H1 (cell line): Measurements from ENCODE around the gene TNS2. TPM values are rescaled to one million over a fixed set of nuclear protein-coding genes. Genes with fewer than 3 reads are reported as not detected.

Source experiments
- CTCF ChIA-PET: fragments of 300-600 bp; sonication (Branson Sonifier 250); formaldehyde crosslinking; loops from one replicate; lab custom pipeline; 2021; ENCODE audit not compliant: partially characterized antibody; lab: Charles Lee
- POLR2A ChIA-PET: fragments of 300-600 bp; sonication (Branson Sonifier 250); formaldehyde crosslinking; loops from one replicate; lab custom pipeline; 2021; ENCODE audit warnings: inconsistent platforms; ENCODE audit not compliant: partially characterized antibody; lab: Charles Lee
- DNase-seq, 2 experiments: peaks; one replicate each; pipeline versions ENCODE4 v3.0.0 to v3.0.0-alpha.2; 2010 to 2022; ENCODE audit warnings: low spot score in 2 of 2, low read depth in 1 of 2, mixed read lengths in 1 of 2
- FAIRE-seq: peaks from 2 replicates; lab custom pipeline; 2011; peaks lifted over from hg19 to GRCh38; lab: Jason Lieb, UNC
- H2AFZ ChIP-seq: 2 replicates; pipeline ENCODE4 v1.8.1; 2012; ENCODE audit warnings: low read length, inconsistent platforms
- H2AK5ac ChIP-seq: 2 replicates; pipeline ENCODE4 v1.6.1; 2013; ENCODE audit warnings: low read depth, low read length
- H2BK120ac ChIP-seq: replicated peaks from 2 replicates; pipeline ENCODE3; 2013; ENCODE audit warnings: low read depth, low read length, inconsistent platforms
- H2BK12ac ChIP-seq: 2 replicates; pipeline ENCODE4 v1.6.1; 2013; ENCODE audit warnings: low read depth, low read length
- H2BK15ac ChIP-seq: 2 replicates; pipeline ENCODE4 v1.6.1; 2013; ENCODE audit warnings: low read length
- H2BK20ac ChIP-seq: 2 replicates; pipeline ENCODE4 v1.6.1; 2013; ENCODE audit warnings: low read length
- H2BK5ac ChIP-seq: 2 replicates; pipeline ENCODE4 v1.6.1; 2013; ENCODE audit warnings: low read depth, low read length
- H3K14ac ChIP-seq: 2 replicates; pipeline ENCODE4 v1.6.1; 2013; ENCODE audit warnings: inconsistent platforms; ENCODE audit not compliant: insufficient read length
- H3K18ac ChIP-seq: 2 replicates; pipeline ENCODE4 v1.6.1; 2013; ENCODE audit warnings: low read length; ENCODE audit errors: extremely low read depth
- H3K23ac ChIP-seq: 2 replicates; pipeline ENCODE4 v1.6.1; 2013; ENCODE audit warnings: inconsistent platforms; ENCODE audit not compliant: insufficient read length
- H3K23me2 ChIP-seq: 2 replicates; pipeline ENCODE4 v1.6.1; 2013; ENCODE audit warnings: low read depth, low read length
- H3K27ac ChIP-seq: 2 replicates; pipeline ENCODE4 v1.6.1; 2011; ENCODE audit warnings: low read depth, low read length, inconsistent platforms
- H3K27me3 ChIP-seq, 4 experiments: replicated peaks in 1 of 4; 1 replicate in 1 of 4; 2 replicates in 3 of 4; pipeline versions ENCODE4 v1.6.1 to v1.8.1; 2011 to 2013; ENCODE audit warnings: low read length in 3 of 4, mild to moderate bottlenecking in 3 of 4, inconsistent platforms in 2 of 4, mixed read lengths in 2 of 4, moderate library complexity in 1 of 4; ENCODE audit not compliant: control insufficient read depth in 3 of 4, insufficient read depth in 3 of 4; ENCODE audit errors: extremely low read depth in 1 of 4
- H3K36me3 ChIP-seq, 4 experiments: 2 replicates each; pipeline versions ENCODE4 v1.6.1 to v1.8.1; 2011 to 2013; ENCODE audit warnings: mild to moderate bottlenecking in 4 of 4, low read length in 3 of 4, moderate library complexity in 2 of 4, control low read depth in 1 of 4, inconsistent platforms in 1 of 4; ENCODE audit not compliant: insufficient read depth in 4 of 4, control insufficient read depth in 2 of 4
- H3K4ac ChIP-seq: replicated peaks from 2 replicates; pipeline ENCODE3; 2013; ENCODE audit warnings: low read length, low read depth, mixed read lengths, inconsistent platforms; ENCODE audit not compliant: insufficient read length
- H3K4me1 ChIP-seq, 4 experiments: replicated peaks in 1 of 4; 1 replicate in 1 of 4; 2 replicates in 3 of 4; pipeline versions ENCODE4 v1.6.1 to v1.8.1; 2011 to 2013; ENCODE audit warnings: low read length in 3 of 4, inconsistent platforms in 2 of 4, mixed read lengths in 1 of 4; ENCODE audit not compliant: insufficient read depth in 4 of 4, control insufficient read depth in 3 of 4
- H3K4me2 ChIP-seq, 2 experiments: 2 replicates each; pipeline versions ENCODE4 v1.6.1 to v1.8.1; 2011 to 2013; ENCODE audit warnings: low read depth in 2 of 2, low read length in 2 of 2, control low read depth in 1 of 2, inconsistent platforms in 1 of 2, mild to moderate bottlenecking in 1 of 2; ENCODE audit not compliant: insufficient read depth in 1 of 2
- H3K4me3 ChIP-seq, 4 experiments: fragments of 200-600, 300-600 bp in 1 of 4; sonication (generic), shearing (Covaris generic), sonication (Bioruptor Twin) in 1 of 4; 2 replicates each; pipeline versions ENCODE4 v1.5.1 to v1.8.1; 2011 to 2016; ENCODE audit warnings: low read length in 4 of 4, low read depth in 3 of 4, control low read depth in 2 of 4, inconsistent platforms in 2 of 4, mild to moderate bottlenecking in 2 of 4, mixed read lengths in 1 of 4, moderate library complexity in 1 of 4; ENCODE audit not compliant: insufficient read depth in 2 of 4; ENCODE audit errors: extremely low read depth in 1 of 4
- H3K56ac ChIP-seq: replicated peaks from 2 replicates; pipeline ENCODE3; 2013; ENCODE audit warnings: low read depth, mild to moderate bottlenecking, mixed read lengths, low read length, inconsistent platforms; ENCODE audit not compliant: insufficient read length
- H3K79me1 ChIP-seq: 2 replicates; pipeline ENCODE4 v1.6.1; 2013; ENCODE audit warnings: low read depth, low read length, control low read depth
- H3K79me2 ChIP-seq, 2 experiments: 2 replicates each; pipeline versions ENCODE4 v1.6.1 to v1.8.1; 2012 to 2013; ENCODE audit warnings: low read length in 2 of 2, mild to moderate bottlenecking in 2 of 2, inconsistent platforms in 1 of 2; ENCODE audit not compliant: insufficient read depth in 2 of 2, control insufficient read depth in 1 of 2
- H3K9ac ChIP-seq, 4 experiments: replicated peaks in 1 of 4; 1 replicate in 1 of 4; 2 replicates in 3 of 4; pipeline versions ENCODE4 v1.6.1 to v1.8.1; 2011 to 2013; ENCODE audit warnings: low read depth in 3 of 4, low read length in 3 of 4, control low read depth in 2 of 4, mild to moderate bottlenecking in 2 of 4, moderate library complexity in 2 of 4, inconsistent platforms in 1 of 4; ENCODE audit errors: extremely low read depth in 1 of 4
- H3K9me3 ChIP-seq, 2 experiments: 2 replicates each; pipeline versions ENCODE4 v1.6.1 to v1.8.1; 2012 to 2013; ENCODE audit warnings: mild to moderate bottlenecking in 2 of 2, moderate library complexity in 2 of 2, control low read depth in 1 of 2, inconsistent platforms in 1 of 2, low read depth in 1 of 2, low read length in 1 of 2, mixed read lengths in 1 of 2; ENCODE audit not compliant: insufficient read depth in 2 of 2
- H4K20me1 ChIP-seq, 2 experiments: replicated peaks in 1 of 2; 2 replicates each; pipeline versions ENCODE3 to v1.8.1; 2011 to 2013; ENCODE audit warnings: inconsistent platforms in 2 of 2, low read length in 2 of 2, mild to moderate bottlenecking in 1 of 2; ENCODE audit not compliant: insufficient read depth in 2 of 2, control insufficient read depth in 1 of 2
- H4K5ac ChIP-seq: 2 replicates; pipeline ENCODE4 v1.6.1; 2013; ENCODE audit warnings: low read length, low read depth, mixed read lengths, inconsistent platforms; ENCODE audit not compliant: insufficient read length
- H4K8ac ChIP-seq: 2 replicates; pipeline ENCODE4 v1.8.0; 2013; ENCODE audit warnings: mild to moderate bottlenecking, moderate library complexity, low read length, inconsistent platforms; ENCODE audit not compliant: insufficient read depth; ENCODE audit errors: extremely low read depth
- H4K91ac ChIP-seq: replicated peaks from 2 replicates; pipeline ENCODE3; 2013; ENCODE audit warnings: low read length, mixed read lengths, inconsistent platforms; ENCODE audit not compliant: insufficient read length
- BACH1 ChIP-seq: IDR thresholded peaks from 2 replicates; pipeline ENCODE4 v1.6.1; 2012; ENCODE audit warnings: low read length, improper control_type of control experiment
- BCL11A ChIP-seq, 2 experiments: IDR thresholded peaks; one replicate each; pipeline ENCODE4 v1.6.1; 2011; ENCODE audit warnings: low read depth in 2 of 2, low read length in 2 of 2, mild to moderate bottlenecking in 2 of 2
- JUND ChIP-seq: IDR thresholded peaks from 2 replicates; pipeline ENCODE4 v1.6.1; 2011; ENCODE audit warnings: mild to moderate bottlenecking, improper control_type of control experiment, low read length
- KDM5A ChIP-seq: fragments of 200-600 bp; IDR thresholded peaks from 2 replicates; pipeline ENCODE4 v1.7.1; 2012; ENCODE audit warnings: mild to moderate bottlenecking, low read length, inconsistent platforms, mixed read lengths
- RBBP5 ChIP-seq: IDR thresholded peaks from 2 replicates; pipeline ENCODE4 v1.7.1; 2012; ENCODE audit warnings: low read depth, mild to moderate bottlenecking, inconsistent platforms, low read length, moderate library complexity, borderline replicate concordance
- RNF2 ChIP-seq: fragments of 200-900, 300-1000 bp; sonication (generic); IDR thresholded peaks from 2 replicates; pipeline ENCODE4 v1.7.1; 2016; ENCODE audit warnings: borderline replicate concordance, low read depth, mild to moderate bottlenecking, antibody characterized with exemption, low read length; ENCODE audit not compliant: poor library complexity, severe bottlenecking; ENCODE audit errors: missing control alignments
- RXRA ChIP-seq: IDR thresholded peaks from 2 replicates; pipeline ENCODE4 v1.6.1; 2011; ENCODE audit warnings: low read depth, mild to moderate bottlenecking, low read length, moderate library complexity; ENCODE audit not compliant: insufficient read depth
- SIN3A ChIP-seq, 2 experiments: IDR thresholded peaks in 1 of 2; conservative IDR thresholded peaks in 1 of 2; 2 replicates each; pipeline ENCODE4 v1.6.1; 2011 to 2012; ENCODE audit warnings: low read length in 2 of 2, improper control_type of control experiment in 1 of 2, low read depth in 1 of 2, mild to moderate bottlenecking in 1 of 2
- SRF ChIP-seq: IDR thresholded peaks from 2 replicates; pipeline ENCODE4 v1.6.1; 2011; ENCODE audit warnings: mild to moderate bottlenecking, low read depth, low read length, moderate library complexity
- SUZ12 ChIP-seq: fragments of 200-600 bp; sonication (generic); IDR thresholded peaks from 2 replicates; pipeline ENCODE4 v1.6.1; 2012; ENCODE audit warnings: mild to moderate bottlenecking, inconsistent platforms, low read length, moderate library complexity, mixed read lengths
- WGBS, 2 experiments: shearing (Covaris generic) in 1 of 2; methylation state at CpG; one replicate each; pipeline versions ENCODE4 v1.1.6 to v1.1.7; 2013 to 2015; ENCODE audit warnings: low lambda C conversion rate in 2 of 2, mixed read lengths in 2 of 2, inconsistent platforms in 1 of 2, low coverage in 1 of 2, missing lambda C conversion rate in 1 of 2; ENCODE audit not compliant: insufficient replicate concordance in 2 of 2, insufficient coverage in 1 of 2, insufficient read length in 1 of 2; ENCODE audit errors: extremely low coverage in 1 of 2, missing lambda C conversion rate in 1 of 2; 5-methylcytosine and 5-hydroxymethylcytosine counted together
- polyA plus RNA-seq, 7 experiments: library from polyadenylated mRNA; depleted of rRNA in 3 of 7; stranded (reverse) in 5 of 7; unstranded in 2 of 7; fragments of >200 nt in 5 of 7; fragments of 200-250 nt in 2 of 7; gene quantifications; 1 replicate in 5 of 7; 2 replicates in 1 of 7; 4 replicates in 1 of 7; pipeline versions ENCODE4 v1.2.1 to v1.2.3, GENCODE V29; 2011 to 2013; ENCODE audit warnings: missing spikeins in 2 of 7, mixed read lengths in 2 of 7
- total RNA-seq: library from RNA; stranded (reverse); fragmentation: NEBNext Ultra II Directional; extraction: Animal tissue kit (Norgen Biotek cat#: 25700); gene quantifications from 2 replicates; pipeline ENCODE4 v1.2.1, GENCODE V29; 2021

The TNS2 gene
- total and polyA plus RNA-seq, 2 of the 8 experiments (the other 6 are each of a cell fraction or from before 2014, with no cell fraction given), result 2.8 to 4.7 TPM

- CTCF ChIA-PET, result interaction anchor here (1.1 to 15.7 kb wide), 7 partner anchors 6 to 141 kb away, joined by 3 to 258 read pairs (median 8); partner anchors contain the start of genes IGFBP6 and TNS2
- peaks cover 8% of the 10 kb centered on the region for H3K23me2 ChIP-seq
- H2BK15ac ChIP-seq, result 0 out of 2 replicates have a peak overlapping the region, but pooled peaks have one; percentile 61
- WGBS, 2 experiments, result 86% methylated on average over 7 of the region's 7 CpGs; no CpG with 5 or more reads in 1 of the 2 experiments
- no peak overlapping the region for H4K91ac ChIP-seq
- H3K4me3 ChIP-seq, result no peak overlapping the region
- no peak overlapping the region for H3K9ac ChIP-seq
- no peaks in the 10 kb centered on the region for H3K9me3 ChIP-seq
- H3K4me2 ChIP-seq, result no peak overlapping the region
- peaks cover 7 to 9% of the 10 kb centered on the region in 2 experiments for H4K20me1 ChIP-seq
- no peak overlapping the region for H2AK5ac ChIP-seq
- no peak overlapping the region for H2BK120ac ChIP-seq
- POLR2A ChIA-PET, result interaction anchor here (1.2 to 5.9 kb wide), 3 partner anchors 7 to 45 kb away, joined by 3 to 26 read pairs (median 16); partner anchors contain the start of gene TNS2
- no peak overlapping the region for H2BK5ac ChIP-seq
- no peak overlapping the region for H3K14ac ChIP-seq
- H3K18ac ChIP-seq, result no peak overlapping the region
- FAIRE-seq (no peak), DNase-seq (no peak)
- peaks cover 4% of the 10 kb centered on the region; the same call in 1 of the 2 replicates for H3K79me1 ChIP-seq
- no peak overlapping the region for H4K8ac ChIP-seq
- H2BK20ac ChIP-seq, result no peak overlapping the region; the same call in 1 of the 2 replicates
- H4K5ac ChIP-seq, result no peak overlapping the region
- peaks cover 0 to 12% (median 4%) of the 10 kb centered on the region in 4 experiments; a peak in 4 of 7 replicates for H3K27me3 ChIP-seq
- H2AFZ ChIP-seq, result no peak overlapping the region
- H2BK12ac ChIP-seq, result peak overlapping the region; percentile 33; the same call in 1 of the 2 replicates
- H3K79me2 ChIP-seq, result no peaks in the 10 kb centered on the region
- no peak overlapping the region for H3K4ac ChIP-seq
- H3K4me1 ChIP-seq, result peaks cover 0 to 8% (median 4%) of the 10 kb centered on the region in 4 experiments; a peak in 6 of 7 replicates
- no peak overlapping the region for H3K56ac ChIP-seq
- H3K27ac ChIP-seq, result no peak overlapping the region
- no peak overlapping the region for H3K23ac ChIP-seq
- H3K36me3 ChIP-seq, result peaks cover 0 to 1% (median 0%) of the 10 kb centered on the region in 4 experiments; a peak in 1 of 8 replicates
- TF ChIP-seq SUZ12 (no peak), RNF2 (no peak), BCL11A (IDR thresholded peaks at IDR 0.05; ENCODE audit: low read depth in 2 of 2, low read length in 2 of 2) (no peak), RXRA (no peak), RBBP5 (no peak), BACH1 (no peak), SRF (no peak), KDM5A (no peak), SIN3A (conservative IDR thresholded peaks at IDR 0.05 in 1 of 2, IDR thresholded peaks at IDR 0.05 in 1 of 2; ENCODE audit: low read depth in 1 of 2, low read length in 2 of 2) (no peak), JUND (no peak)
These were observed 7.0 kb downstream of the TNS2 start for GRCh38 chr12:53056901-53057300.
